Measurements from ENCODE around the gene TRNT1. TPM values are rescaled to one million over a fixed set of nuclear protein-coding genes. Genes with fewer than 3 reads are reported as not detected.
A peak's percentile ranks its signal among the peaks of the same experiment; 100 is the strongest.

The TRNT1 gene
- total RNA-seq, 1 experiment from 2014 or later, result 41.7 TPM

GRCh38 chr3:3133500-3133899, 6.8 kb downstream of the TRNT1 start:
- H3K9me3 ChIP-seq (ENCODE audit: low read depth, low read length, poor library complexity, severe bottlenecking), result no peaks in the 10 kb centered on the region
- H3K4me3 ChIP-seq (ENCODE audit: low read depth, low read length, poor library complexity, severe bottlenecking), result no peak overlapping the region
- DNase-seq (ENCODE audit: low spot score), result peak; percentile 8
- peaks cover 44% of the 10 kb centered on the region for H3K36me3 ChIP-seq (ENCODE audit: insufficient read depth, low read length, poor library complexity, severe bottlenecking)
- POLR2A ChIA-PET (ENCODE audit: low non-redundant PET), result no interaction called here
- intact Hi-C loops (cut with micrococcal nuclease; ENCODE audit: unreplicated experiment), result no loop called here
- TF ChIP-seq CTCF (conservative IDR thresholded peaks at IDR 0.05; ENCODE audit: low read depth, low read length) (no peak), EZH2 (IDR thresholded peaks at IDR 0.05; ENCODE audit: borderline replicate concordance, low read depth, low read length, poor library complexity, severe bottlenecking) (no peak)
- no peaks in the 10 kb centered on the region for H3K27me3 ChIP-seq (replicated peaks; ENCODE audit: insufficient read depth, low read depth, low read length, poor library complexity)
- BruUV-seq (replicated peaks), result no TSS peak
- CTCF ChIA-PET, result no interaction called here
- no peak overlapping the region for H3K27ac ChIP-seq (ENCODE audit: low read depth, low read length, poor library complexity, severe bottlenecking)
- H3K4me1 ChIP-seq (ENCODE audit: insufficient read depth, low read length, poor library complexity, severe bottlenecking), result no peaks in the 10 kb centered on the region

- no TSS peak for BruUV-seq (replicated peaks)
- CTCF ChIA-PET, result no interaction called here
- H3K27me3 ChIP-seq (replicated peaks; ENCODE audit: insufficient read depth, low read depth, low read length, poor library complexity), result no peaks in the 10 kb centered on the region
- peaks cover 46% of the 10 kb centered on the region for H3K36me3 ChIP-seq (ENCODE audit: insufficient read depth, low read length, poor library complexity, severe bottlenecking)
- H3K4me1 ChIP-seq (ENCODE audit: insufficient read depth, low read length, poor library complexity, severe bottlenecking), result no peaks in the 10 kb centered on the region
- H3K27ac ChIP-seq (ENCODE audit: low read depth, low read length, poor library complexity, severe bottlenecking), result no peak overlapping the region
- POLR2A ChIA-PET (ENCODE audit: low non-redundant PET), result no interaction called here
- TF ChIP-seq CTCF (conservative IDR thresholded peaks at IDR 0.05; ENCODE audit: low read depth, low read length) (no peak), EZH2 (IDR thresholded peaks at IDR 0.05; ENCODE audit: borderline replicate concordance, low read depth, low read length, poor library complexity, severe bottlenecking) (no peak)
- DNase-seq (ENCODE audit: low spot score), result no peak
- H3K9me3 ChIP-seq (ENCODE audit: low read depth, low read length, poor library complexity, severe bottlenecking), result no peaks in the 10 kb centered on the region
- intact Hi-C loops (cut with micrococcal nuclease; ENCODE audit: unreplicated experiment), result no loop called here
- H3K4me3 ChIP-seq (ENCODE audit: low read depth, low read length, poor library complexity, severe bottlenecking), result no peak overlapping the region
These were observed 8.2 kb downstream of the TRNT1 start for GRCh38 chr3:3134750-3135448.

- ChIA-PET CTCF (no interaction called here), POLR2A (ENCODE audit: low non-redundant PET) (no interaction called here)
- no peak for TF ChIP-seq CTCF (conservative IDR thresholded peaks at IDR 0.05; ENCODE audit: low read depth, low read length)
- TF ChIP-seq EZH2 (IDR thresholded peaks at IDR 0.05; ENCODE audit: borderline replicate concordance, low read depth, low read length, poor library complexity, severe bottlenecking), result no peak
These were observed 10.8 kb downstream of the TRNT1 start for GRCh38 chr3:3137526-3137925.

More at GRCh38 chr3:3137526-3137925, 10.8 kb downstream of the TRNT1 start:
- H3K4me1 ChIP-seq (ENCODE audit: insufficient read depth, low read length, poor library complexity, severe bottlenecking), result no peaks in the 10 kb centered on the region
- H3K27ac ChIP-seq (ENCODE audit: low read depth, low read length, poor library complexity, severe bottlenecking), result no peak overlapping the region
- DNase-seq (ENCODE audit: low spot score), result no peak
- no TSS peak for BruUV-seq (replicated peaks)
- H3K4me3 ChIP-seq (ENCODE audit: low read depth, low read length, poor library complexity, severe bottlenecking), result no peak overlapping the region
- no peaks in the 10 kb centered on the region for H3K27me3 ChIP-seq (replicated peaks; ENCODE audit: insufficient read depth, low read depth, low read length, poor library complexity)
- intact Hi-C loops (cut with micrococcal nuclease; ENCODE audit: unreplicated experiment), result no loop called here
- H3K9me3 ChIP-seq (ENCODE audit: low read depth, low read length, poor library complexity, severe bottlenecking), result no peaks in the 10 kb centered on the region
- H3K36me3 ChIP-seq (ENCODE audit: insufficient read depth, low read length, poor library complexity, severe bottlenecking), result peaks cover 54% of the 10 kb centered on the region
